Stimulated activated CD4-positive, alpha-beta T cell treated with anti-CD3 and anti-CD28 coated beads, Interleukin-1b, Interleukin-23, amount 100 ng/mL, for 1 hour (primary cell): Measurements from ENCODE around the gene NR2E3.
"Not testable (repeated sequence)": the region's sequence is repeated elsewhere in the genome, so short reads cannot be mapped to it uniquely, and the experiment has no call there.

Experiments
- DNase-seq, 2 donors: peaks; one replicate each; pipeline ENCODE4 v3.0.0-alpha.2; 2020; ENCODE audit warnings: low read depth in 2 of 2

NR2E3 gene

DNA sequence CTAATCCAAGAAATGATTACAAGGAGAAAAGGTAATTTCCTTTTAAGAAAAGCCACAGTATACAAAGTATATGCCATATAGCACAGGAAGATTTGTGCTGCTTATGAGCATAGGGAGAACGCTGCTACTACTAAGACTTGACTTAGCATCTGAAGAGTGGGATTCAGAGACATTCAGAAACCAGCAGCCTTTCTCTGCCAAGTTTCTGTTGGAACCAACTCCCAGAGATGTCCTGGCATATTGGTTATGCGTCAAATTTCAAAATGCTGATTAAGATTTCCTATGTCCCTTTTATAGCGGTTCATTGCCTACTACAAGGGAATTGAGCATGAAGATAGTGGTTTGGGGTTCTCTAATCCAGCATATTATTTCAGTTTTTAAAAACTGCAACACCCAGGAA, 4.9 kb downstream of the NR2E3 start:
- no peak for DNase-seq

DNA sequence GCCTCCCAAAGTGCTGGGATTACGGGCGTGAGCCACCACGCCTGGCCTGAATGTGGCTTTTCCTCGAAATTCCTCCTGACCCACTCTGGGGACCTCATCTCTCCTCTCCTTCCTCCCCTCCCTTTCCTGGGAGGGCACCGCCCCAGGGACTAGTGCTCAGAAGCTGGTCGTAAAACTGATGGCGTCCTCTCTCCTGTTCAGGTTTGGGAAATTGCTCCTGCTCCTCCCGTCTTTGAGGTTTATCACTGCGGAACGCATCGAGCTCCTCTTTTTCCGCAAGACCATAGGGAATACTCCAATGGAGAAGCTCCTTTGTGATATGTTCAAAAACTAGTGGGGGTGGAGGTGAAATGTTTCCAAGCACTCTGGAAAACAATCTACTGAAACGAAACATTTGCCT, 7.0 kb downstream of the NR2E3 start:
- no peak for DNase-seq

DNA sequence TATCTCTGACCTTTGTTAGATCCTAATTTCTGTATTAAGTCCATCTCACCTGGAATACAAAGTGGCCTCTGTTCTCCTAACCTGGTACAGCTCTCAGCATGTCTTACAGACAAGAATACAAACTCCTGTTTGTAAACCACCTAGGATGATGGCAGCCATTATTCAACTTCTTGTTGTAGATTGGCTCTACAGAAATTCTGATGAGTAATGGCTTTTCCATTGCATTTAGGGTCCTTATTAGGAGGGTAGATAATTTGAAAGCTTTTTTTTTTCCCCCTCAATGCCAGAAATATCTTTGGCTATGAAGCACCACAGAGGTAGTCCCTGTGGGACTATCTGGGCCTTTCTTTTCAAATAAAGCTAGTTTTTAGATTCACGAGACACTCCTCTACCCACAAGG, 9.8 kb downstream of the NR2E3 start:
- DNase-seq: no peak

DNA sequence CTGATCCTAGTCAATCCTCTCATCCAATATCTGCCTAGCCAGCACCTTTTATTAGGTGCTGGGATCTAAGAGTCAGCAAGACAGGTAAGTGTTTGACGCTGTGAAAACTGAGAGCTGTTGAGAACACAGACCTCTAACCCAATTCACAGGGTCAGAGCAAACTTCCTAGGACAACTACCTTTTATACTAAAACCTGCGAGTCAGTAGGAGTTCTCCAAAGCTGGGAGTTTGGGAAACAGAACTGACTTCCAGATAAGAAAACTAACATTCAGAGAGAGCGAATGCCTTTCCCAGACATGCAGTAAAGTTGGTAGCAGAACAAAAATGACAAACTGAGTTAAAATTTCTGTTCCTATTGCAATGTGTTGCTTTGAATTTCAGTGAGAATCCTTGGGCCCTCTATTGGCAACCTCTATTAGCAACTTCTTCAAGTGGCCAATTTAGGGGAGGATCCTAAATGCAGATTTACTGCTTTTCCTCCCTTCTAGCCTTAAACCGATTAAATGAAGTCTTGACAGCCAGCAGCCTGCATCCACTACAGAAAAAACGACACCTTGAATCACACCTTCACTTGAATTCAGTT, 11.3 kb downstream of the NR2E3 start:
- DNase-seq: no peak

DNA sequence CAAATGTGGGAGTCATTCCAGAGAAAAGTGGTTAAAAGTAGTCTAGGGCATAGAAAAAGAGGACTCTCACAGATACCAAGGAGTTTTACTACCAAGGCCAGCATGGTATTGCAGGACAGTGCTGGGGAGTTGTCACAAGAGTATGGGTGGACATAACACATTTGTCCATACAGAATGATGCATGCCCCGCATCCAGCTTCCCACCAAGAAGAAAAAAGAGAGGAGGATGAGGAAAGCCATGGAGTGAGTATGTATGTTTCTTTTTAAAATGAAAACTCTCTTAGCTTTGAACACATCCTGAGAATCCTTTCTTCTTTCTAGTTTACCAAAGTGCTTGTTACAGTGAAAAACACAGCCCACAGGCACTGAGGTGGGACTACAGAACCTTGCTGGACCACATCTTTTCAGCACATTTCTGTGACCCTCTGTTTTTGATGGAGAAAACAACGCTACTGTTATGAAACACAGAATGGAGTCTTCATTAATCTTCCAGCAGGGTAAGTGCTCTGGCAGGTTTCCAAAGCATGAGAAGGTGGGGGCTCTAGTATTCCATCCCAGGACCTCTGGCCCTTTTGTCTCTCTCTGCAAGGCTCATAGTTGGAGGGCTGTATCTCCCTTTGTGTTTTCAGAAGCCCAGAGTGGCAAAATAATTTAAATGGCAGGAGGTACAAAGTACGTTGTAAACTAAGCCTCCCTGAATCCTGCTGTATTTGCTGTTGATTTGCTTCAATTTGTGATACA, 12.7 kb downstream of the NR2E3 start:
- no peak for DNase-seq

DNA sequence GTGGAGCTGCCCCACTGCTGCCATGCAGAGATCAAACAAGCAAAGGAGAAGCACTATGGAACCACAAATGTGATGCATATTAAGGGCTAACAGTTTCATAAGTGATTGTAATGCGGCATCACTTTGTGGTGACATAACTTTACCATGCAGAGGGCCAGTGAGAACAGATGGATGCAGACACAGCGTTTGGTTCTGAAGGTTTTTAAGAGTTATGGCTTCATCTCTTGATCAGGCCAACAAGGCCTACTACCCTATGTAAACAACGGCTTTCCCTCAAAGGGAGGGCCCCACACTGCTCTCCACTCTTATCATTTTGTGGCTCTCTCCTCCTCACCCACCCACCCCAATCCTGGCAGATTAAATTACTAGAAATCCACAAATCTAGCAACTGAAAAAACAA, 13.4 kb downstream of the NR2E3 start:
- DNase-seq: no peak

DNA sequence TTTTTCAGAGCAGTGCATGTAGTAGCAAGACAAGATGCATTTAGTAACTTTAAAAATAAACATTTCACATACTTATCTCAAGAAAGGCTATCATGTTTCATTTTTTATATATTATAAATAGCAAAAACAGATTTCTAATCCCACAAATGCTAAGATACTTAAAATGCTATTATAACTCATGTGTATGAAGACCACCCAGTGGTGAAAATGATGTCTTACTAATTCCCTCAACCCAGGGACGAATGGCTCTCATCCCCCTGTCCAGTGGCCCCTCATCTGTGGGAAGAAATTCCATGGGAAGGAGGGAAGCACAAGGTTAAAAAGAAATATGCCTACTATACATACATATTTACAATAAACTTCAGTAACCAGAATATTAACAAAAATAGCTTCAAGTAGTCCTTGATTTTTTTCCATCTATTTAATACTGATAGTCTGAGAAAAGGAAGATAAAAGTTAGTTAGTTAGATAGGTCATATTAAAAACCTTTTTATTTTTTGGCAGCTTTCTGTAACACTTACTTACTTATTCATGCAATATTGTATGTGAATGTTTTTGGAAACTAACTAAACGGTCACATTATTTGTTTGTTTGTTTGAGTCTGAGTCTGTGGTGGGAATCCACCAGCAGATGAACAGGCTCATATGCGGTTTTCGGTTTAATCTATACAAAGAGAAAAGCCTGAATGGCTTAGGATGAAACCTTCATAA, 14.8 kb downstream of the NR2E3 start:
- no peak for DNase-seq

DNA sequence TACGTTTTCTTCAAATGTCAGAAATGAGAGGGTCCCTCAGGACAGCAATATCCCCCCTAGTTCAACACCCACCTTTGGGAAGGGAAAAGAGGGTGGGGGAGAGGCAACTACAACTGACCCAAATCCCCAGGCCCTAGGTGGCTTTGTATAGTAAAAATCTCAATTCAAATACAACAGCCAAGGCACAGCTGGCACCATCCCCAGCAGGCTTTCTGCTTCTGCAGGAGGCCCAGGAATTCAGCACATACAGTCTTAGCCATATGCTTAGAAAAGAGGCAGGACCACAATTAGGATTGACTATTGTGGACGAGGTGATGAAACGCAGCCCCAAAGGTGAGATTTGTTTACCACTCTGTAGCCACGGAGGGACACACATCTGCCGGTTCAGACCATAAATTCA, 15.8 kb downstream of the NR2E3 start:
- no peak for DNase-seq

DNA sequence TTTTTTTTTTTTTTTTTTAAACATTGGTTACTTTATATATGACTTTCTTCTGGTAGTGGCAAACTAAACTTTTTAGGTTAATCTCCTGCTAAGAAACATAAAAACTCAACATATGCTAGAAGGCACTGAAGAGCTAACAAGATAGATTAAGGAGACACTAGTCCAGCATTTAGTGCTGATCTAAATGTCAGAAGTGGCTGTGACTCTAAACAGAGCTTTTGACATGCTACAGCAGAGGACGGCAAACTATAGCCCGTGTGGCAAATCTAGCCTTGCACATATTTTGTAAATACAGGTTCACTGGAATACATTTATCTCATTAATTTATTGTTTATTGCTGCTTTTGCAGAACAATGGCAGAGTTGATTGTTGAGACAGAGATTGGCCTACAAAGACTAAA, 20.6 kb downstream of the NR2E3 start:
- DNase-seq: no peak

DNA sequence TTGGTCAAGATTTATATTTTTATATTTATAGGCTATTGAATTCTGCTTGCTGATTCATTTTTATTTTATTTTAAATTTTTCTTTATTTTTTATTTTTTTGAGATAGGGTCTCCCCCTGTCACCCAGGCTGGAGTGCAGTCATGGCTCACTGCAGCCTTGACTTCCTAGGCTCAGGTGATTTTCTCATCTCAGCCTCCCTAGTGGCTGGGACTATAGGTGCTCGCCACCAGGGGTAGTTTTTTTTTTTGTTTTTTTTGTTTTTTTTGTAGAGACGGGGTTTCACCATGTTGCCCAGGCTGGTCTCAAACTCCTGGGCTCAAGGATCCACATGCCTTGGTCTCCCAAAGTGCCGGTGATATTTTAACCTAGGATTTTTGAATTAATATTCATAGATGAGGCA, 31.2 kb downstream of the NR2E3 start:
- DNase-seq: no peak

DNA sequence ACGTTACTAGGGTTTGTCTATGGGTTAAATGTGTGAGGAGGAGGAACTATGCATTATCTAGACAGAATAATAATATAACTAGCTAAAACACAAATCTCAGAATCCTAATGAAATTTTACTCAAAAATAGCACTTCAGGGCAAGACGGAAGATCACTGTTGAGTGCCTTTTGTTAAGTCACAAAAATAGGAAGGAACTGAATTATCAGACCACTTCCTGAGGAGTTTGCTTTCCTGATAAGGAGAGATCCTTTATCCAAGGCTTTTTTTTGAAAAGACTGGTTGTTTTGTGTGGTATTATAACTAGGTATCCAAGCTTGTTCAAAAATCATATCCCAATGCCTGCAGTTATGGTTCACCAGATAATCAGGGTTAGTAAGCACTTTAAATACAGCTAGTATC, 34.6 kb downstream of the NR2E3 start:
- no peak for DNase-seq

DNA sequence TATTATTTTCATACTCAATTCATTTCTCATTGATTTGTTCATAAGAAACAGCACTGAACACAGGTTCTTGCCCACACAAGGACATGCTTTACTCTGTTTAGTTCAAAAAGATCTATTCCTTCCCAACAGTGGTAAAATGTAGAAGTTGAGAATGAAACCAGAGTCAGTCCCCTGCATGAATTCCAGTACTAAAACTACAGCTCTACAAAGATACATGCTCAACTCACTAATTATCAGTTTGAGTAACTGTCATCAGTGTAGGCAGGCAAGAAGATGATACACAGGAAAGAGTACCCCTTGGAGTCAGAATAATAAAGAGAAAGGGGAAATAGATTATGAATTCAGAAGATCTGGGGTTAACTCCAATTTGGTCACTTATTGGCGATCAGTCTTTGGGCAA, 43.2 kb downstream of the NR2E3 start:
- DNase-seq: no peak

DNA sequence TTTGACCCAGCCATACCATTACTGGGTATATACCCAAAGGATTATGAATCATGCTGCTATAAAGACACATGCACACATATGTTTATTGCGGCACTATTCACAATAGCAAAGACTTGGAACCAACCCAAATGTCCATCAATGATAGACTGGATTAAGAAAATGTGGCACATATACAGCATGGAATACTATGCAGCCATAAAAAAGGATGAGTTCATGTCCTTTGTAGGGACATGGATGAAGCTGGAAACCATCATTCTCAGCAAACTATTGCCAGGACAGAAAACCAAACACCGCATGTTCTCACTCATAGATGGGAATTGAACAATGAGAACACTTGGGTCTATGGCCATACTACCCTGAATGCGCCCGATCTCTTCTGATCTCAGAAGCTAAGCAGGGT, 47.9 kb downstream of the NR2E3 start:
- not testable (repeated sequence) for DNase-seq
